Gastrocnemius medialis (tissue), 4 donors: ENCODE results near the gene GPR137.

Source experiments
- POLR2A ChIP-seq, 2 donors: fragments of 450-650 bp; IDR thresholded peaks; one replicate each; pipeline ENCODE4 v1.6.1; 2017; ENCODE audit warnings: antibody characterized with exemption in 2 of 2, mild to moderate bottlenecking in 2 of 2, moderate library complexity in 2 of 2
- TF ChIP-seq, protein P1 (sequence below), 5 experiments: fragments of 450-650 bp in 3 of 5; fragments of 200-600 bp in 2 of 5; sonication (generic) in 2 of 5; IDR thresholded peaks in 4 of 5; conservative IDR thresholded peaks in 1 of 5; 1 replicate in 4 of 5; 2 replicates in 1 of 5; pipeline ENCODE4 v1.5.1; 2016 to 2019; ENCODE audit warnings: antibody characterized with exemption in 5 of 5, mild to moderate bottlenecking in 3 of 5, moderate library complexity in 3 of 5

DNA sequence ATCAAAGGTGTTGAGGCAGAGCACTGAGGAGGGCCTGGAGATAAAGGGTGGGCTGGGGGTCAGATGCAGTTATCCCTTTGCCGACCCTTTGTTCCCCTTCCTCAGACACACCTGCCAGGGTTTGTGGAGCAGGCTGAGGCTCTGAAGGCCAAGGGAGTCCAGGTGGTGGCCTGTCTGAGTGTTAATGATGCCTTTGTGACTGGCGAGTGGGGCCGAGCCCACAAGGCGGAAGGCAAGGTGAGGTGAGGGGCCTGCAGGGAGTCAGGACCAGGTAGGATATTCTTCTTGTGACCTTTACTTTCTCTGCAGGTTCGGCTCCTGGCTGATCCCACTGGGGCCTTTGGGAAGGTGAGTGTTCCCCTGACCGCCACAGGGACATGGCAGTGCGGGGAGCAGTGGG, 34.9 kb downstream of the GPR137 start:
- TF ChIP-seq, protein P1, sequence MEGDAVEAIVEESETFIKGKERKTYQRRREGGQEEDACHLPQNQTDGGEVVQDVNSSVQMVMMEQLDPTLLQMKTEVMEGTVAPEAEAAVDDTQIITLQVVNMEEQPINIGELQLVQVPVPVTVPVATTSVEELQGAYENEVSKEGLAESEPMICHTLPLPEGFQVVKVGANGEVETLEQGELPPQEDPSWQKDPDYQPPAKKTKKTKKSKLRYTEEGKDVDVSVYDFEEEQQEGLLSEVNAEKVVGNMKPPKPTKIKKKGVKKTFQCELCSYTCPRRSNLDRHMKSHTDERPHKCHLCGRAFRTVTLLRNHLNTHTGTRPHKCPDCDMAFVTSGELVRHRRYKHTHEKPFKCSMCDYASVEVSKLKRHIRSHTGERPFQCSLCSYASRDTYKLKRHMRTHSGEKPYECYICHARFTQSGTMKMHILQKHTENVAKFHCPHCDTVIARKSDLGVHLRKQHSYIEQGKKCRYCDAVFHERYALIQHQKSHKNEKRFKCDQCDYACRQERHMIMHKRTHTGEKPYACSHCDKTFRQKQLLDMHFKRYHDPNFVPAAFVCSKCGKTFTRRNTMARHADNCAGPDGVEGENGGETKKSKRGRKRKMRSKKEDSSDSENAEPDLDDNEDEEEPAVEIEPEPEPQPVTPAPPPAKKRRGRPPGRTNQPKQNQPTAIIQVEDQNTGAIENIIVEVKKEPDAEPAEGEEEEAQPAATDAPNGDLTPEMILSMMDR (IDR thresholded peaks at IDR 0.05 in 4 of 5, conservative IDR thresholded peaks at IDR 0.05 in 1 of 5) = no peak
- TF ChIP-seq POLR2A (IDR thresholded peaks at IDR 0.05) = no peak
